GM20000 (cell line): ENCODE data around the gene EML3.
"Not testable (repeated sequence)": the region's sequence is repeated elsewhere in the genome, so short reads cannot be mapped to it uniquely, and the experiment has no call there.

Experiments
- DNase-seq: peaks from one replicate; pipeline ENCODE4 v3.0.0; 2012; ENCODE audit warnings: low spot score
- CTCF ChIP-seq: IDR thresholded peaks from 2 replicates; pipeline ENCODE4 v1.5.1; 2012; ENCODE audit warnings: mild to moderate bottlenecking, control low read depth; ENCODE audit errors: extremely low read depth, missing control alignments

The EML3 gene

GRCh38 chr11:62612366-62613290, at the start of gene EML3, which contains the start of gene ROM1:
TSS of gene EML3 (minus strand) at chr11:62612775. CDS start at chr11:62612457, 318 bp downstream.
TSS of gene ROM1 (plus strand) at chr11:62613257. CDS start at chr11:62613282, 25 bp downstream.
- TF ChIP-seq CTCF, result peak; percentile 82
- peak; percentile 96 for DNase-seq

GRCh38 chr11:62656796-62657429, 44.3 kb upstream of the EML3 start:
- DNase-seq, result no peak
- no peak for TF ChIP-seq CTCF

DNA sequence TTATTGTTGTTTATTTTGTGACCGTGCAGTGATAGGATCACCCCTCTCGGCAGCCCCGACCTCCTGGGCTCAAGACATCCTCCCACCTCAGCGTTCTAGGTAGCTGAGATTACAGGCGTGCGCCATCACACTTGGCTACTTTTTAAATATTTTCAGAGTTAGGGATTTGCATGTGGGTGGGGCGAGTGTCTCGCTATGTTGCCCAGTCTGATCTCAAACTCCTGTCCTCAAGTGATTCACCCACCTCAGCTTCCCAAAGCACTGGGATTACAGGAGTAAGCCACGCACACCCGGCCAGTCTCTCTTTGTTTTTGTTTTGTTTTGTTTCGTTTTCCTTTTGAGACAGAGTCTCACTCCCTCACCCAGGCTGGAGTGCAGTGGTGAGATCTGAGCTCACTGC, 41.7 kb upstream of the EML3 start:
- TF ChIP-seq CTCF, result no peak
- DNase-seq, result no peak

GRCh38 chr11:62652161-62653006, 39.8 kb upstream of the EML3 start:
- TF ChIP-seq CTCF, result no peak
- DNase-seq, result no peak

GRCh38 chr11:62650283-62650682, 37.7 kb upstream of the EML3 start:
- not testable (repeated sequence) for DNase-seq

DNA sequence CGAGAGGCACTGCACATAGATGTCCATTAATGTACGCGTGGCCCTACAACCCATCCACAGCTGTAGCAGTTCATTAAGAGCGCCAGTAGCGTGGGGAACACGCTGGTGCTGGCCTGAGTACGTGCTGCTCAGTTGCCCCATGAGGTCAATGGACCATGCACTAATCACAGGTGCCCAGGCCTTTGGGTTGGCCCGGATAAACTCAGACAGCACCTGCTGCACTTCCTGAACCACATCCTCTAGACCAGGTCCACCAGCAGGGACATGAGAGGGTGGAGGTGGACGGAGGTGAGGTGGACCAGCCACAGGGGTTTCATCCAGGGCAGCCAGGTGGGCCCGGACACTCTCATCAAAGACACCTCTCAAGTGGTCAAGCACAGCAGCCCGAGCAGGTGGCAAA, 36.9 kb upstream of the EML3 start:
- no peak for TF ChIP-seq CTCF

GRCh38 chr11:62648967-62649364, 36.4 kb upstream of the EML3 start:
- no peak for TF ChIP-seq CTCF
- no peak for DNase-seq

More for the DNA sequence above, 36.9 kb upstream of the EML3 start:
- DNase-seq, result no peak
